Measurements from ENCODE around the gene FSIP1.

The FSIP1 gene

DNA sequence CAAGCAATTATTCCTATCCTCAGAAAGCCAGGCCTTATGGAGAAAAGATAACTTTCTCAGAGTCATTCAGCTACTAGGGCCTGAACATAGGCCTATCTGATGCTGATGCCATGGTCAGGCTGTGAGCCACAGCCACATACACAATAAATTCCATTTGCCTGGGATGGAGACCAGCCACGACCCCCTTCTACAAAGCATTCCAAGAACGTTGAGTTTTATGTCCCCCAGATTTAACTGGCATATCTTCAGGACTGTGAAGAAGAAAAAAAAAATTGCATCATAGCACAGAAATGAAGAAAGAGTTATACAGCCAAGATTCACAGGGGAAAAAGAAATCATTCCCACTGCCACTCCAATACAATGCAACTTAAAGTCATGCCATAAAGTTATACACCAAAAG, 101.8 kb downstream of the FSIP1 start:
- no peak for DNase-seq

DNA sequence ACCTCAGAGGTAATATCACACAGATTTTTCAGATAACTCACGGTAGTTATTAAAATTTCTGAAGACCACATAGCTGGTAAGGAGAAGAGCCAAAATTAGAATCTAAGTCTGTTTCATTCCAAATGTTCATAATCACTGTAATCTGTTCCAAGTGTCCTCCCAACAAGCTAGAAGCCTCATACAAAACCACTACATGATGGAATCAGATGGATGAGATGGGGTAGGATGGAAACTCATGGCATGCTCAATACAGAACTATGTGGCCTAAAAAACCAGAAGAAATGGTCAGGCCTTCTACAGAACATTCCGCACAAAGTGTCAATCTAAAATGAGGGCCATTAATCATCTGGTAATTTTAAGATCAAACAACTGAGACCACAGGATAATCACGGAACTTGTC, 110.0 kb downstream of the FSIP1 start:
- DNase-seq: no peak

DNA sequence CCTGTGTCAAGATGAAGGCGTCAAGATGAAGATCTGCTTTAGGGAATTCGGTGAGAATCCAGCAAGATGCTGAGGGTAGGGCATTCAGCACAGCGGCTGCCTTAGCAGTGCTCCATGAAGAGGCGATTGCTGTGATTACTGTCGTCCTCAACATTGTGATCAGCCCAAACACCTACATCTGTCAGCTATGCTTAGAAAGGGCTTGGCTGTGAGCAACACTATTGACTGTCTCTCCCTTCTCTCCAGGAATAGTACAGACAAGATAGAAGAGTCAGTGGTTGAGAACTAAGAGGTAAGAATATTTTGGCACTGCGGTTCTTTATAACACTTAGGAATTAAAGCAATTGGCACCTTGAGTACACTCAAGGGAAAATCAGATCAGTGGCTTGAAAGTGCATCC, 110.5 kb downstream of the FSIP1 start:
- no peak for DNase-seq

DNA sequence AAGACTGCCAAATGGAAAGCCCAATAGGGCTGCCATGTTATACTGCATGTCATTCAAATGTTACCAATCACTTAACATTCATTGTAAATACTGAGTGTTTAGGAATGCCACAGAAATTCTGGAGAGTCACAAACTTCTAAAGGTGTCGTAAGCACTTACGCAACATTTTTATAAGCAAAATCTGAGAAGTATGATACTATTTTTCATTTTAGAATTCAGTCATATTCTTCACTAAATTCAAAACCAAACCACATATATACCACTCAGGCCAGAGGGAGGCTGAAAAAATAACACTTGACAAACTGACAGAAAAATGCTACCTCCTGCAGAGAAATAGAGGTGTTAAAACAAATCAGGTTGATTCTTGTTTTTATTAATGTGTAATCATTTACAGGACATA, 112.0 kb downstream of the FSIP1 start:
- no peak for DNase-seq

- peak; percentile 68 for DNase-seq
These were observed 113.0 kb downstream of the FSIP1 start for GRCh38 chr15:39669661-39670060.

DNA sequence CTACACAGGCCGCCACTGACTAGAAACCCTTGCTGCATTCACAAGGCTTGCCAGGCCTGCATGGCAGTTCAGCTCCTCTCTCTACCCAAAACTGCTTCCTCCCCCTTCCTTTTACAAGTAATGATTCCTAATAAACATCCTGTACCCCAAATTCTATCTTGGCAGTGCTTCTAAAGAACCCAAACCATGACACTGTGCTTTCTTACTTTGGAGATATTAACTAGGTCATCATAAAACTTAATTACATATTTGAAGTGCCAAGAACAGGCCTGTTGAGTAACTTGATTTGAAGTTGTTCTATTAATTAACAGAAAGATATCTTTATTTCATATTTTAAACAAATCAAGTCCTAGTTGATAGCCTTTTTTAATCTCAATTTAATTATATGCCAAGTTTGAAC, 113.4 kb downstream of the FSIP1 start:
- peak; percentile 34 for DNase-seq

- DNase-seq: no peak
These were observed 114.2 kb downstream of the FSIP1 start for GRCh38 chr15:39668457-39668856.

DNA sequence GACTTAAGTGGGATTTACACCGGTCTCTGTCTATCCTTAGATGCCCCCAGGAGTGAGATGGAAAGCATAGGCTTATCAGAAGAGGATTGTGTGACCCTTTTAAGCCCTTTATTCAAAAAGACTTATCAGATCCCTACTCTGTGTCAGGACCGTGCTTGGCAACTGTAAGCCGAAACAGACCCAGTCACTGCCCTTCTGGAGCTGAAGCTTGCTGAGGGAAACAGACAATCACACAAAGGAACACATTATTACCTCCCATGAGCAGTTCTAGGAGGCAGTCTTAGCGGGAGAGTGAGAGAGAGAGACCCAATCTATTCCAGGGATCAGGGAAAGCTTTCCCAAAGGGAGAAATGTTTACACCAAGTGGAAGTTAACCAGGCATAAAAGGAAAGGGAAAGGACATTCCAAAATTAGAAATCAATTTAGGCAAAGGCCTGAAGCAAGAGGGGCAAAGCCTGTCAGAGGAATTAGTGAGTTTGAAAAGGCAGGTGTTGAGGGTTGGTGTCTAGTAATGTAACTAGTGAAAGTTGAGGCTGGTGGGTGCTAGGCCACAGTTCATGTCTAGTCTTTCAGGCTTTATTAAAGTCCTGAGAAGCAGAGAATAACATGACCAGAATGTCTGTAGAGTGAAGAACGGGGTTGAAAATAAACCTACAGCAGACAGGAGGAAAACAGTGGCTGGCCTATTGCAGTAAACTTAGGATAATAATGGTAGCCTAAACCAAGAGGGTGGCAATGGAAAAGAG, 115.1 kb downstream of the FSIP1 start:
- no peak for DNase-seq

- no peak for DNase-seq
These were observed 116.0 kb downstream of the FSIP1 start for GRCh38 chr15:39666677-39667076.

- no peak for DNase-seq
These were observed 116.9 kb downstream of the FSIP1 start for GRCh38 chr15:39665629-39666250.

DNA sequence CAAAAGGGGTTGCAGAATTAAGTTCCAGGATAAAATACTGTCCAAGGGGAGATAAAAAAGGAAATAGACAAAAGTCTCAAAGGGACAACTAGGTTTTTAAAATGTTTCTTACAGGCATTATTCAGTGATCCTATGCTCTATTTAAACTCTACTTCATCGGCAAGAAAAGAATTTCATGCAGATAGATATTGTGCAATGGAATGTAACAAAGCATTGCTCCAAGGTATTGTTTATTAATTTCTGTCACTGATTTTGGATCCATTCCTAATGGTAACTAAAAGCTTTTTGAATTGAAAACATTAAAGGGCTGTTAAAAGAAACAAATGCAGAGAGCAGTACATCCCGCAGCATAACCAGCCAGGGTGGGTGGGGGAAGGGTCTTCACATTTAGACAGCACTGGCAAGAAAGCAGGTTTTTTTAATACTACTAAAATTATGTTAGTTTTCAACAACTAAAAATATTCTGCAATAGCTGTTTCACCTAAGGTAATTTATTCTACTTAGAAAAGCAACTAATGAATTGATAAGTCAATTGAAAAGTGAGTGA, 118.9 kb downstream of the FSIP1 start:
- DNase-seq: no peak

DNA sequence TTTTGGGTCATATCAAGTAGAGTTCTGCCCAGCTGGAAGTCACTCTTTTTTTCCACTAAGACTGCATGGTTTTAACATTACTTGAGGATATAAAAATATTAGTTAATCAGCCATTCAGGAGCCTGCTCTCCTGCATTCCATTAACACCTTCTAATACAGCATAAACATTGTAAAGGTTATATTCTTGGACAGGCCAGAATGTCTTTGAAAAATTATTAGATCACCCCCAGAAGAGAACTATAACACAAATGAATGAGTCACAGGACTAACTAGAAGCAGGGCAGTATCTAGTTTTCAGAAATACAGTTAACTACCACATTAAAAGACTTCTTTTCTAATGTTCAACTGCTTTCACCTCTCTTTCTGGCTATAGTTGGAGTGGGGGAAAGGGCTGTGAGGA, 120.9 kb downstream of the FSIP1 start:
- DNase-seq: no peak

GRCh38 chr15:39658740-39659139, 123.9 kb downstream of the FSIP1 start:
- DNase-seq: no peak

GRCh38 chr15:39657668-39658067, 125.0 kb downstream of the FSIP1 start:
- no peak for DNase-seq

DNA sequence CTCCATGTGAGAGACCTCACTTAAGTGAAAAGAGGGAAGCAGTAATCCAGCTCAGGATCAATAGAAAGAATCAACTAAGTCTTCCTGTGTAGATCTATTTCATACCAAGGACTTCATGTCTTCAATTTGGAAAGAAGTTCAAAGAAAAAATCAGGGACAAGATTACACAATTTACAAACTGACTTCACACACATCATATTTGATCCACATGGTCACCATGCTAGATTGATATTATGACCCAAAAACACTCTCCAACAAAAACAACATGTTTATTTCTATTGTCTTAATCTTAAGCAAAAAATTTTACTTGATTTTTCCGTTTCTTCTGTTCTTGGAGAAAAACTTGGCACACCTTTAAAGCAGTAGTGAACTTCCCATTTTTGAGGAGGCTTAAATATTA, 125.5 kb downstream of the FSIP1 start:
- DNase-seq: no peak

GRCh38 chr15:39654304-39654703, 128.3 kb downstream of the FSIP1 start:
- DNase-seq: no peak

DNA sequence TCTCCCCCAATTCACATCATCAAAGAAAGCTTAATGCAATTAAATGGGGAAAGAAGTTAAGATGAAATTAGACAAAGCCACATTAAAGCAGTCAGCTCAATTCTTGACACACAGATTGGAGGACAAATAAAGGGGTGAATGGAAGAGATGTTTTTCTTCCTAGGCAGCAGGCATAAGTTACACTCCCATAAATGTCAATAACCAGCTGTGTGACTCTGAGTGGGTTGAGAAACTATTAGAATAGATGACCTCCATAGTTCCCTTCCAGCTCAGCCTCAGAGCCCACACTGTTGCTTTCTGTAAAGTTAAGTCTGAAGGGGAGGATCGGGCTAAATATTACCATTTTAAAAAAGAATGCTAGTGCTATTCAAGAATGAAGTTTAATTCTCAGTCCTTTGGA, 130.8 kb downstream of the FSIP1 start:
- no peak for DNase-seq

DNA sequence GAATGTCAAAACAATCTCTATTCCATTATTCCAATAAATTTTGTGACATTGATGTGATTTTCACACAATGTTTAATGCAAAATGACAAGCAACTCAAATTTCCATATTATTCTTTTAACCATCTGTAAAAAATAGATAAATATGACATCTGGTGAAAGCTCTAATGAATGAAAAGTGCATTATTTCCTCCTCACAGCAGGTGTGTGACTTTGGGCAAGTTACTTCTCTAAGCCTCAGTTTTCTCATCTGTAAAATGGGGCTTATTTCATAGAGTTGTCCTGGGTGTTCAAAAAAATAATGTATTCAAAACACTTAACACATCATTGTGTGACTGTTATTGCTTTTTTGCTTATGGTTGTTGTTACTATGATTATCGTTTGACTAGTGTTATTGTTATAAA, 131.3 kb downstream of the FSIP1 start:
- no peak for DNase-seq

- DNase-seq: no peak
These were observed 132.9 kb downstream of the FSIP1 start for GRCh38 chr15:39649757-39650156.

DNA sequence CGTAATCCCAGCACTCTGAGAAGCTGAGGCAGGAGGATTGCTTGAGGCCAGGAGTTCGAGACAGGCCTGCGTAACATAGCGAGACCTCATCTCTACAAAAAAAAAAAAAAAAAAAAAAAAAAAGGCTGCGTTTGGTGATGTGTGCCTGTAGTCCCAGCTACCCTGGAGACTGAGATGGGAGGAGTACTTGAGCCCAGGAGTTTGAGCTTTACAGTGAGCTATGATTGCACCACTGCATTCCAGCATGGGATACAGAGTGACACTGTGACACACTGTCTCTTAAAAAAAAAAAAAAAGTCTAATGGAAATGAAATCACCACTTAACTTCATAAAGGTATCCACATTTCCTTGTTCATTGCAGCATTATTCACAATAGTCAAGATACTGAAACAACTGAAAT, 136.2 kb downstream of the FSIP1 start:
- DNase-seq: no peak

DNA sequence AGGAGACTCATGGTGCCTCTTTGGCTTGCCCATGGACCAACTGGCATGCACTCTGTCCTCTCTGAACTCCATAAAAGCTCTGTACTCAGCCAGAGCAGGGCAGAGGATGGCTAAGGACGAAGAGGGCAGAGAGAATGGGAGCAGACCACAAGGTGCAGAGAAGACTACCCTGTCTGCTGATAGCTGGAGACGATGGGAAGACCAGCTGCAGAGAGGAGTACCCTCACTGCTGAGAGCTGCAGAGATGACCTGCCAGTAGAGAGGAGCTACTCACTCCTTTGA, 136.7 kb downstream of the FSIP1 start:
- DNase-seq: no peak

DNA sequence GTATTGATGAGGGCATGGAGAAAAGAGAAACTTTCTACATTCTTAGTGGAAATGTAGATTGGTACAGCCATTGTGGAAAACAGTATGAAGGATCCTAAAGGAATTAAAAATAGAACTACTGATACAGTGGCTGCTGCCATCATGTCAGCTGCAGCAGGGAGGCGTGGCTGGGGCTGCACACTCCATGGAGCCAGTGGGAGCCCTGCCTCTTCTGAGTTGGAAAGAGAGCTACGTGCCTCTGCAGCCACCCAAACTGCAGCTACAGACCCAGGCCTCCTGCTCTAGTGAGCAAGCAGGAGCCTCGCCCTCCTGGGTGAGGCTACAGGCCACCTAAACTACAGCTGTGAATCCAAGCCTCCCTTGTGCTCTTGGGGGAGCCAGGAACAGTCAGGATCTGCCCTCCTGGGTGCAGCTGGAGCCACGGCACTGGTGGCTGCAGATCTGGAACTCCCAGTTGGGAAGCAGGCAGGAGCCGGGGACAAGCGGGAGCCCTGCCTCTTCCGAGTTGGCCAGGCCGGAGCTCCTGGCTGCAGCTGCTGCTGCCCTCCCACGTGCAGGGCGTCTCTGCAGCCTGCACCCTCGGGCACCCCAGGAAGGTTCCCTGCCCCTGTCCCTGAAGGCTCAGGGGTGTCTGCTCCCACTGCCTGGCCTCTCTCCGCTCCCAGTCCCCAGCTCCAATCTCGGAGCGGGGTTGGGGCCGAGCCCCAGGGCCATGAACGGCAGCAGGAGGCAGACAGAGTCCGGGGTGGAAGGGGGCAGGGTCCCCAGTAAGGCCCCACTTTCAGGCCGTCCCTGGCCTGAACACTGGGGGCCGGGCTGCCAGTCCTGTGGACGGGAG, 137.3 kb downstream of the FSIP1 start:
- DNase-seq: no peak

GRCh38 chr15:39644136-39644535, 138.5 kb downstream of the FSIP1 start:
- no peak for DNase-seq

DNA sequence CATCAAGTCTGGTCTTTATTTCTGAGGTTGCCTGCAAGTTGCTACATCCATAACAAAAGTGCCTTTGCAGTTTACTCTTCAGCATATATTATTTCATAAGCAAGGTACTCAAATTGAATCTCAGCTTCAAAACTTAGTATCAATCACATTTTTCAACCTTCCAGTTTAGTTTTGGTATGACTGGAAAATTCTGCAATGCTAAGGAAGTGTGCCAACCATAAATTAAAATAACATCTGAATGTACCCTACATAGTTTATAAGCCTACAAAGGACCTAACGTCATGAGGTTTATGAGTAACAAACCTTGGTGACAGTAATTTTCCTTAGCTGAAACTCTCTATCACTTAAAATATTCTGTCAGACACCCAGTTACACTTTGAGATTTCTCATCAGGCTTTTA, 138.9 kb downstream of the FSIP1 start:
- DNase-seq: no peak

Data from NCI-H1105 treated with DMSO at 0.1 percent for 48 hours (cell line).